IPS DF 6.9 (cell line): Measurements from ENCODE around the gene TAS2R39.
"Not testable (repeated sequence)": the region's sequence is repeated elsewhere in the genome, so short reads cannot be mapped to it uniquely, and the experiment has no call there.

ENCODE experiments used
- DNase-seq: peaks from one replicate; pipeline ENCODE4 v3.0.0-alpha.2; 2013; ENCODE audit warnings: low read depth, low spot score
- H3K27ac ChIP-seq: one replicate; pipeline ENCODE4 v1.5.1; 2013; ENCODE audit warnings: low read length, control low read depth
- H3K27me3 ChIP-seq: 2 replicates; pipeline ENCODE4 v1.6.1; 2013; ENCODE audit warnings: mild to moderate bottlenecking, low read length; ENCODE audit not compliant: control insufficient read depth, insufficient read depth
- H3K36me3 ChIP-seq: 2 replicates; pipeline ENCODE4 v1.6.1; 2013; ENCODE audit warnings: low read length; ENCODE audit not compliant: control insufficient read depth, insufficient read depth
- H3K4me1 ChIP-seq: 2 replicates; pipeline ENCODE4 v1.6.1; 2013; ENCODE audit warnings: low read length; ENCODE audit not compliant: control insufficient read depth, insufficient read depth
- H3K4me3 ChIP-seq: 2 replicates; pipeline ENCODE4 v1.5.1; 2013; ENCODE audit warnings: mild to moderate bottlenecking, low read length
- H3K9me3 ChIP-seq: 2 replicates; pipeline ENCODE4 v1.6.1; 2013; ENCODE audit warnings: low read length, inconsistent platforms; ENCODE audit not compliant: control insufficient read depth, insufficient read depth
- WGBS: extraction: QIAGEN DNeasy Blood & Tissue Kit; methylation state at CpG from one replicate; pipeline ENCODE4 v1.1.7; 2013; ENCODE audit warnings: mixed read lengths, missing lambda C conversion rate; ENCODE audit not compliant: insufficient read length, insufficient coverage; 5-methylcytosine and 5-hydroxymethylcytosine counted together

Gene TAS2R39

DNA sequence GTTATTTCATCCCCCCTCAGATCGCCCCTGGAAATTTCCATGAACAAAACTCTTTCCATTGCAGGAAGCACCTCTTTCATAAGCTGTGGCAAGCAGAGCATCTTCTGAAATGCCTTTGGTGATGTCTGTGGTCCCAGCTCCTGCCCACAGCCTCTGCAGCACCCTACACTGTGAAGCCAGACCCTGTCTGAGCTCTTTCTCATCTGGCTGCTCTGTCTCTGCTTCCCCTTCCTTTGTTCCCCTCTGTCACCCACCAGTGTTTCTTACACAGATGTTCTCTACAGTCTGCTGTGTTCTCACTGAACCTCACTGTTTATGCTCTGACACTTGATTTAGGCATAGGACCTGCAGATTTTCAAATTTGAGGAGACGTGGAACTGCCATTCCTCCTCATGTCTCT is 1.9 kb upstream of the TAS2R39 start:
- WGBS, result no CpG with 5 or more reads among the region's 2 CpGs

GRCh38 chr7:143185551-143185950 is 2.3 kb downstream of the TAS2R39 start:
- H3K27ac ChIP-seq, result no peak overlapping the region
- no CpG with 5 or more reads among the region's 1 CpG for WGBS

More for the DNA sequence above, 1.9 kb upstream of the TAS2R39 start:
- Histone ChIP-seq H3K4me3 (no peak overlapping the region), H3K27me3 (no peaks in the 10 kb centered on the region), H3K36me3 (no peaks in the 10 kb centered on the region), H3K27ac (no peak overlapping the region), H3K9me3 (no peaks in the 10 kb centered on the region), H3K4me1 (no peaks in the 10 kb centered on the region)
- DNase-seq, result no peak

DNA sequence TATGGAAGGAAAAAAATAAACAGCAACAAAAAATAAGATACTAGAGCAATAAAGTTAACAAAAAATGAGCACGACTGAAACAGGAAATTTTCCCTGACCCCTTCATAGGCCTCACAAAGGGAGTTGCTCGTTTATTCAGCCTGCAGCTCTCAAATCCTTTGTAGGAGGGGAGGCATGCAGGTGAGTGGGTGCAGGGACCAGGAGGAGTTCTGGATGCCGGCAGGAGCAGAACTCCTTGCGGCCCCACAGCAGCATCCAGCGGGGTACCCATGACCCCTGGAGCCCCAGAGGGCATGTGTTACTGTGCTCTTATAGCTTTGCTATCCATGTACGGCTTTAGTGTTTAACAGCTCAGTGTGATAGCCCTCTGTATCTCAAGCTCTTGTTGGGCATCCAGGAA is 5.8 kb downstream of the TAS2R39 start:
- Histone ChIP-seq H3K4me1 (no peaks in the 10 kb centered on the region), H3K9me3 (no peaks in the 10 kb centered on the region), H3K27ac (no peak overlapping the region), H3K36me3 (no peaks in the 10 kb centered on the region), H3K27me3 (no peaks in the 10 kb centered on the region), H3K4me3 (no peak overlapping the region)
- DNase-seq, result no peak
- WGBS, result no CpG with 5 or more reads among the region's 6 CpGs

More at GRCh38 chr7:143185551-143185950, 2.3 kb downstream of the TAS2R39 start:
- Histone ChIP-seq H3K9me3 (no peaks in the 10 kb centered on the region), H3K4me3 (no peak overlapping the region), H3K27me3 (no peaks in the 10 kb centered on the region), H3K4me1 (no peaks in the 10 kb centered on the region), H3K36me3 (no peaks in the 10 kb centered on the region)
- DNase-seq, result no peak

GRCh38 chr7:143193880-143194279 is 10.7 kb downstream of the TAS2R39 start:
- no CpG with 5 or more reads among the region's 2 CpGs for WGBS
- Histone ChIP-seq H3K4me3 (no peak overlapping the region), H3K27me3 (no peaks in the 10 kb centered on the region), H3K27ac (no peak overlapping the region), H3K9me3 (no peaks in the 10 kb centered on the region), H3K4me1 (no peaks in the 10 kb centered on the region), H3K36me3 (no peaks in the 10 kb centered on the region)
- no peak for DNase-seq

DNA sequence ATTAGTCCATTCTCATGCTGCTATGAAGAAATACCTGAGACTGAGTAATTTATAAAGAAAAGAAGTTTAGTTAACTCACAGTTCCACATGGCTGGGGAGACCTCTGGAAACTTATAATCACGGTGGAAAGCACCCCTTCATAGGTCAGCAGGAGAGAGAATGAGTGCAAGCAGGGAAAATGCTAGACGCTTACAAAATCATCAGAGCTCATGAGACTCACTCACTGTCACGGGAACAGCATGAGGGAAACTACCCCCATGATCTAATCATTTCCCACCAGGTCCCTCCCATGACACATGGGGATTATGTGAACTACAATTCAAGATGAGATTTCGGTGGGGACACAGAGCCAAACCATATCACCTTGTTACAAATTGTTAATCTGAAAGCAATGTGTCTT is 15.8 kb downstream of the TAS2R39 start:
- WGBS, result no CpG with 5 or more reads among the region's 4 CpGs
- no peaks in the 10 kb centered on the region for H3K4me1 ChIP-seq
- H3K9me3 ChIP-seq, result no peaks in the 10 kb centered on the region
- H3K27ac ChIP-seq, result no peak overlapping the region
- H3K36me3 ChIP-seq, result no peaks in the 10 kb centered on the region
- no peak overlapping the region for H3K4me3 ChIP-seq
- DNase-seq, result no peak
- no peaks in the 10 kb centered on the region for H3K27me3 ChIP-seq

DNA sequence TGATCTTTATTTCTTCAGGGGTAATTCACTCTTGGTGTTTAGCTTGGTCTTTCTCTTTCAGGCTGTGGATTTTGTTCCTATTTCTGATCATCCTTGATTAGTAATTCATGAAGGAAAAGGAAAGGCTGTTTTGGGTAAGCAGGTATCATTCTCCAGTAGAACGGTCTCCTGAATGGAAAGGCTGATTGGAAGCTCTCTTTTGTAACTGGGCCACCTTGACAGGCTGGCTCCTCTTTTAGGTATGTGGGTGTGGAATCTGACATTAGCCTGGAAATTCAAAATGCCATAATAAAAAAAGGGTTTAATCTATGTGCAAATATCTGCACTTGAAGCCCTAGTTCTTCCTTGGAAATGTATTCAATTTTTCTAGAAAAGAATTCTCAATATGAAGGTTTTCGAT is 18.9 kb downstream of the TAS2R39 start:
- DNase-seq, result no peak
- Histone ChIP-seq H3K4me3 (no peak overlapping the region), H3K9me3 (no peaks in the 10 kb centered on the region), H3K27ac (no peak overlapping the region), H3K36me3 (no peaks in the 10 kb centered on the region), H3K27me3 (no peaks in the 10 kb centered on the region), H3K4me1 (no peaks in the 10 kb centered on the region)
- WGBS, result no CpG with 5 or more reads among the region's 2 CpGs

DNA sequence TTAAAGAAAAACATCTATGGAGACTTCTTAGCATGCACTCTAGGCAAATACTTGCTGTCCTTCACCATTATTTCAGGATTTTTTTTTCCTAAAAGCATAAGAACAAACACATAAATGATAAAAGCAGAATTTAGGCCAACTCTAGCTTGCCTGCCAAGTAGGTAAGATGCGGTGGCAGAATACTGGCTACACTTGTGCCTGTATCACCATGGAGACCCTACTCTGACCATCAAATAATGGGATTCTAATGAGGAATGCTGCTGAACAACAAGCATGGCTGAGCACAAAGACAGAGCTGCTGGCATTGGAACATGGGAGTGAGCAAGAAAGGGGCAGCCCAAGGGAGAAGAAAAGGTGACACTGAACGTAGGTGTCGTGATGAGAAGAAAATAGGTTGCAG is 20.2 kb downstream of the TAS2R39 start:
- Histone ChIP-seq H3K4me1 (no peaks in the 10 kb centered on the region), H3K9me3 (no peaks in the 10 kb centered on the region), H3K4me3 (no peak overlapping the region), H3K27ac (no peak overlapping the region), H3K27me3 (no peaks in the 10 kb centered on the region), H3K36me3 (no peaks in the 10 kb centered on the region)
- DNase-seq, result no peak
- WGBS, result no CpG with 5 or more reads among the region's 3 CpGs

DNA sequence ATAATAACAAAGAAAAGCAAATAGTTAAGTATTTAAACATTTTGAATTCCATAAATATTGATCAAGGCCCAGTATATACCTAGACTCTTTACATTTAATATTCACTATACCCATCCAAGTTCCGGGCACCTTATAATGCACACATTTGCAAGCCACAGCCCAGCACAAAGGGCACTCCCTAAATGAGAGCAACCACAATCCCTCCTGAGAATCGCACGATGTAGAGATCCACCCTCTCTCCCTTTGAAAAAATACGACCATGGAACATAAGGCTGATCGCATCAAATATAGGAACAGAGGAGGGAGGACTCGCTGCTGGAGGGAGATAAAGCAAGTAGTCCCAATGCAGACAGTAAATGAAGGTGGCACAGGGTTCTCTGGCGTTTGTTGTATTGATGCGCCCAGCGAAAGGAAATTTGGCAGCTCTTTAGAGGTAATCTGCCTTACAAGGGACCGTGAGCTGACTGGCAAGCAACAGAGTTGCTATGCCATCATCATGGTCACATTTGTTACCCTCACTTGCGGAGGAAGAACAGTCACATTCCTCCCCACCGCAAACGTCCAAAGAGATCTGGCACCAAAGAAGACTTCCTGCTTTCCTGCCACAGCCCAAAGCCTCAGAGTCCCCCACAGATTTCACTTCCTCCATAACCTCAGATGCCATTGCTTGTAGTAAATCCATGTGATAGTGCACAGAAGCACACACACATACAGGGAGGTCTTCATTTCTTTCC is 22.5 kb downstream of the TAS2R39 start:
- H3K27ac ChIP-seq, result no peak overlapping the region
- no peaks in the 10 kb centered on the region for H3K9me3 ChIP-seq
- H3K36me3 ChIP-seq, result no peaks in the 10 kb centered on the region
- no peak overlapping the region for H3K4me3 ChIP-seq
- H3K4me1 ChIP-seq, result no peaks in the 10 kb centered on the region
- H3K27me3 ChIP-seq, result no peaks in the 10 kb centered on the region
- DNase-seq, result no peak
- no CpG with 5 or more reads among the region's 13 CpGs for WGBS

DNA sequence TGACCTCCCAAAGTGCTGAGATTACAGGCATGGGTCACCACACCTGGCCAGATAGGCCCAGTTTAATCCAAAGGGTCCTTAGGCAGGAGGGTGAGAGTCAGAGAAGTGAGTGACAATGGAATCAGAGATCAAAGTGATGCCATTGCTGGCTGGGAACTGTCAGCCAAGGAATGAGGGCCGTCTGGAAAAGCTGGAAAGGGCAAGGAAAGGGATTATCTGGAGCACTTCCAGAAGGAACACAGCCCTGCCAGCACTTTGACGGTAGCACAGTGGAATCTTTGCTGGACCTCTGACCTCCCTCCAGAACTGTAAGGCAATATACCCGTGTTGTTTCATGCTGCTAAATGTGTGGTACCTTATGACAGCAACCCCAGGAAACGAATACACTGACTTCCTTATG is 27.3 kb downstream of the TAS2R39 start:
- no peak for DNase-seq
- no CpG with 5 or more reads among the region's 4 CpGs for WGBS
- no peak overlapping the region for H3K4me3 ChIP-seq

GRCh38 chr7:143213478-143213877 is 30.3 kb downstream of the TAS2R39 start:
- H3K27me3 ChIP-seq, H3K36me3 ChIP-seq, H3K9me3 ChIP-seq, H3K4me3 ChIP-seq, DNase-seq, H3K27ac ChIP-seq, H3K4me1 ChIP-seq: not testable (repeated sequence)
- WGBS, result no CpG with 5 or more reads among the region's 4 CpGs

More for the DNA sequence above, 27.3 kb downstream of the TAS2R39 start:
- Histone ChIP-seq H3K4me1 (no peaks in the 10 kb centered on the region), H3K27me3 (no peaks in the 10 kb centered on the region), H3K9me3 (no peaks in the 10 kb centered on the region), H3K36me3 (no peaks in the 10 kb centered on the region), H3K27ac (no peak overlapping the region)
